HG03378 (cell line): Measurements from ENCODE around the gene CWF19L2.
A peak's percentile ranks its signal among the peaks of the same experiment; 100 is the strongest.
"Not testable (repeated sequence)": the region's sequence is repeated elsewhere in the genome, so short reads cannot be mapped to it uniquely, and the experiment has no call there.

Experiments
- ATAC-seq: cut with Tn5 transposase; IDR thresholded peaks from one replicate; pipeline ENCODE4 v1.9.1; 2021; ENCODE audit warnings: mild to moderate bottlenecking, moderate library complexity; ENCODE audit not compliant: unreplicated experiment

The CWF19L2 gene

DNA sequence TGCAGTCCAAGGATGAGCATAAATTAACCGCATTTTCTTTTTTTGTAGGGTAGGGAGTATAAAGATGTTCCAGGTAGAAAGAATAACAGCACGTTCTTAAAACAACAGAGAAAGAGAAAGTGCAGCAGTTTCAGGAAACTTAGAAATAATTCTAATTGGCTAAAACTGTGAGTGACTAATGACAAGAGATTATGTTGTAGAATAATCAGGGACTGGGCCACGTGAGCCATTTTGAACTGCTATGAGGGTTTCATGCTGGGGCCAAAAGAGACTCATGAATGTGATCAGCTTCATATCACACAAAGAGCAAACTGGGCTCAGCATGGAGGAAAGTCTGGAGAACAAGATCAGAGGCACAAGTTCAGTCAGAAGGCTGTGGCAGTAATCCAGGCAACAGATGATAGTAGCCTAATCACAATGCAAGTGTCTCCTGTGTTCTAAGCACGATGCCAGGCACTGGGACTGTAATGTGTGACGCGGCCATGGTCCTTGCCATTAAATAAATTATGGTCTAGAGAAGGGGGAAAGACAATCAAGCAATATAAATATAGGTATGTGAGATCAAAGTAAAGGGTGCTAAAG is 17.9 kb downstream of the CWF19L2 start:
- no peak for ATAC-seq

DNA sequence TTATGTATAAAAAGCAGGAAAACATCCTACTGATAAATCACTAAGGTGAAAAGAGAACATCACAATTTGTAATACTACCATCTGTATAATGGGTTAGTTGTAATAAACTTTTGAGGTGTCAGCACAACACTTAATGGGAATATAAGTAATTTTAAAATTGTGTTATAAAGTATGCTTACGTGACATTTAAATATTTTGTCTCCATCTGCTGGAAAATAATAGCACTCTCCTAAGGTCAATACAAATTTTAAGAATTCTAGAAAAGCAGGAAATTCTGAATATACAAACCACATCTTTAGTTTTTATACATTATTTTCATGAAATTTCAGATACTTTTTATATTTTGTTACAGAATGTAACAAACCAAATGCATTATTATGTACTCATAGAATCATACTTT is 19.5 kb downstream of the CWF19L2 start:
- no peak for ATAC-seq

DNA sequence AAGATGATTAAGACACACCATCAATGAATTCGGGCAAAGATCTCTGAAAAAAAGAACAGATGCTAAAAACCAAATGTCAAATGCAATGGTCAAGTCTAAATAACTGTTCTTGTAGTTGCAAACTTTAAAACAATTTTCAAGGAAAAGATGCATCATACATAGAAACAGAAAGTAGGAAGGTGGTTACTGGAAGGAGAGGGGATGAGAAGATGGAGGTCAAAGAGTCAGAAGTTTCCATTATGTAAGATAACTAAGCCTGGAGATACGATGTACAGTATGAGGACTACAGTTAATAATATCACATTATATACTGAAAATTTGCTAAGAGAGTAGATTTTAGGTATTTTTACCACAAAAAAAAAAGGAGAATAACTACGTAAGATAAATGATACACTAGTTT is 27.1 kb downstream of the CWF19L2 start:
- no peak for ATAC-seq

DNA sequence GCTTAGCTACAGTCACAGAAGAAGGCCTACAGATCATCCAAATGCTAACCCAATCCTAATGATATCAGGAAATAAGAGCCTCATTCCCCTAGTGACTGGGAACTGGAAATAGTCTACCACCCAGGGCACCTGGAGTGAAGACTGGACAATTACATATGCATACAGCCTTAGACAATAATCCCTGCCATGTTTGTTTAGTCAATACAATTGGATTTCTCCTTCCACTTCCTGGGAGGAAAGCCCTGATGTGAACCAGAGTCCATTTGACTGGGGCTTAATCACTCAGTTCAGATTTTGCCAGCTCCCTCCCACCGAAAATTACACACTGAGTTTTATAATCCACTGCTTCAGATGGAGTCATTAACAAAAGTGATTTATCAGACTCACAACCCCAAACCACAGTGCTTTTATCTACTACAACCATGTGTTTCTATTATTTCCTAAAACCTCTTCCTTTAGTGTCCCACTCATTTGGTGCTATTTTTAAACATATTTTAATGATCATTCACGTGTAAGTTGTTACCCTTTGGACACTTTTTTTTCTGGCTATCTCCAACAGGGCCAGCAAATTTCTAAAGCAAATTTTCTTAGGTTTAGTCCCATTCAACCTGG is 29.9 kb downstream of the CWF19L2 start:
- ATAC-seq = no peak

DNA sequence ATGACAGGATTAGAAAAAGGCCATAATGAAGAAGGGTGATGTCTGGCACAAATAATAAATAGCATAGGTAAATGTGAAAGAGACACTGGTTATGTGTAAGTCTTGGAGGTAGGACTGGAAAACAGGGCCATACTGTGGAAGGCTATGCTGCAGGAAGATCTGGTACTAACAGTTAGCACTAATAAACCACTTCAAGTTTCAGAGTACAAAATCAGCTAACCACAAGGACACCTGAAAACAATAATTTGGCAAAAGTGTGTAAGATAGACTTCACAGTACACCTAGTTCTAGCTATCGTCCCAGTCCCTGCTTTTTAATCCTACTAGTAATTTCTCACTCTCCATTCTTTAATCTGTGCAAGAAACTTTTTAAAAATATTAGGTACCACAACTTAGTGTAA is 44.3 kb downstream of the CWF19L2 start:
- ATAC-seq = peak; percentile 35

DNA sequence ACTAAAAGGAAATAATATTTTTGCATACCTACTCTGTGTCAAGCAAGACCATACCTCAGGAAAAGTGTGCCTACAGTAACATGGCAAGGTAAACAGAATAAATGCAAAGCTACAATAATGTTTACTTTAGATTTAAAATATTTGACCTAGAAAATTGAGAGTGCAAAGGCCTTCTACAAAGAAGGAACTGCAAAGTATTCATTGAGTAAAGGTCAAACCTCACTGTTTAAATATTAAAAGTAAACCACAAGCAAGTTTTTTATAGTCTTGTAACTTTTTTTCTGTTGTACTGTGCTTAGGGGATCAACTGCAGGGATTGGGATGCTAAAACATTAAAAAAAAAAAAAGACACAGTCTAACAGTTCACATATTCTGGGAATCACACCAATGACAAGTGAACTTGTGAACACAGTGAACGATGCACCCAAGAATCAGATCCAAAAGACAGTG is 48.8 kb downstream of the CWF19L2 start:
- no peak for ATAC-seq

DNA sequence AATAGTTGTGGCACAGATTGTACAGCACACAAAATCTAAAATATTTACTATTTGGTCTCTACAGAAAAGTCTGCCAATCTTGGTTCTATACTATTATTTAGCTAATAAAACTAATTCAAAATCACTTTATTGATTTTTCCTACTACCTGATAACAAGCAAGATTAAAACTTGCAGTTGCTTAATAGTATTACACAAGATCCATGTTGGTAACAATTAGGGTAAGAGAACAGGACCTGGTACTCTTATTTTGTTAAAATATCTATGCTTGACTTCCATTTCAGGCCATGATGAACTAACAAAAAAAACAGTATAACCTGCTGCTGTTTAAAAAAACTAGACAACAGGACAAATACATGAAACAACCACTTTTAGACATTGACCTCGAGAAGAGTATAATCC is 52.4 kb downstream of the CWF19L2 start:
- no peak for ATAC-seq

DNA sequence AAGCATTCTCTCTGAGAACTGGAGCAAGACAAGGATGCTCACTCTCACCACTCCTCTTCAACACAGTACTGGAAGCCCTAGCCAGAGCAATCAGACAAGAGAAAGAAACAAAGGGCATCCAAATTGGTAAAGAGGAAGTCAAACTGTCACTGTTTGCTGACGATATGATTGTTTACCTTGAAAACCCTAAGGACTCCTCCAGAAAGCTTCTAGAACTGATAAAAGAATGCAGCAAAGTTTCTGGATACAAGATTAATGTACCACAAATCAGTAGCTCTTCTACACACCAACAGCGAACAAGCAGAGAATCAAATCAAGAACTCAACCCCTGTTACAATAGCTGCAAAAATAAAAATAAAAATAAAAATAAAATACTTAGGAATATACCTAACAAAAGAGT is 56.5 kb downstream of the CWF19L2 start:
- ATAC-seq = not testable (repeated sequence)

DNA sequence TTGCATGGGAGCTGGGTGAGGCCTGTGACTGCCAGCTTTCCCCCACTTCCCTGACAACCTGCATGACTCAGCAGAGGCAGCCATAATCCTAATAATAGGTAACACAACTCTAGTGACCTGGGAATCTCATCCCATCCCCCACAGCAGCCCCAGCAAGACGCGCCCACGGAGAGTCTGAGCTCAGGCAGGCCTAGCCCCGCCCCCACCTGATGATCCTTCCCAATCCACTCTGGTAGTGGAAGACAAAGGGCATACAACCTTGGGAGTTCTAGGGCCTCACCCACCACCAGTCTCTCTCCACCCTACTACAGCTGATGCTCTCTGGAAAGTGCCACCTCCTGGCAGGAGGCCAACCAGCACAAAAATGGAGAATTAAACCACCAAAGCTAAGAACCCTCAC is 60.3 kb downstream of the CWF19L2 start:
- ATAC-seq = no peak

DNA sequence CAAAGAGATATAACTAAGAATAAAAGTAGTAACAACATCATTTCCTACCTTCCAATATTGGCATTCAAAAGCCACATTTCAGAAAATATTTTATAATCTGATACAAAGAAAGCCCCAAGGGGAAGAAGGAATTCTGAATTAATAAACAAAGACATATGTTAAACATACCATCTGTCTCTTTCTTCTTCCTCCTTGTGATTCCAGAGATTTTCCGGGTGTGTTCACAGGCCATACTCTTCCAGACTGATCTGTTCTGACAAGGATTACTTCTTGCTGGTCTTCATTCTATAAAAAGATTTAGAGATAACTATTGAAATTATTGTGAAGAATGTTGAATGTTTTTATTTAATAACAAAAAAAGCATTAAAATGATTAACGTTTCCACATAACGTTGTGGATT is 65.0 kb downstream of the CWF19L2 start:
- ATAC-seq = no peak

DNA sequence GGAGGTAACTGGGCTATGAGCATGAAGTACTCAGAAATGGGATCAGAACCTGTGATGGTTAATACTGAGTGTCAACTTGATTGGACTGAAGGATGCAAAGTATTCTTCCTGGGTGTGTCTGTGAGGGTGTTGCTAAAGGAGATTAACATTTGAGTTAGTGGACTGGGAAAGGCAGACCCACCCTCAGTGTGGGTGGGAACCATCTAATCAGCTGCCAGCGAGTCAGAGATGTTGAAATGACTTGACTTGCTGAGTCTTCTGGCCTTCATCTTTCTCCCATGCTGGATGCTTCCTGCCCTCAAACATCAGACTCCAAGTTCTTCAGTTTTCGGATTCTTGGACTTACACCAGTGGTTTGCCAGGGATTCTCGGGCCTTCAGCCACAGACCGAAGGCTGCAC is 66.9 kb downstream of the CWF19L2 start:
- not testable (repeated sequence) for ATAC-seq

DNA sequence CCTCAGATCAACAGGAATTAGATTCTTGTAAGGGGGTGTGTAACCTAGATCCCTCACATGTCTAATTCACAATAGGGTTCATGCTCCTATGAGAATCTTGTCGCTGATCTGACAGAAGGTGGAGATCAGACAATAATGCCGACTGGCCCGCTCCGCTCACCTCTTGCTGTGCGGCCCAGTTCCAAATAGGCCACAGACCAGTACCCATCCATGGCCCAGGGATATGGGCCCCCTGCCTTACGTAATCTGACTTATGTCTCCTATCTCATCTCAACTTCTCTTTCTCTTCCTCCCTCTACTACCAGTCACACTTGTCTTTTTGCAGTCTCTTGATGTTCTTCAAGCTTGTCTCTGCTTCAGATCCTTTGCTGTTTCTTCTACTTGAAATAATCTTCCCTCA is 70.0 kb downstream of the CWF19L2 start:
- ATAC-seq = no peak

DNA sequence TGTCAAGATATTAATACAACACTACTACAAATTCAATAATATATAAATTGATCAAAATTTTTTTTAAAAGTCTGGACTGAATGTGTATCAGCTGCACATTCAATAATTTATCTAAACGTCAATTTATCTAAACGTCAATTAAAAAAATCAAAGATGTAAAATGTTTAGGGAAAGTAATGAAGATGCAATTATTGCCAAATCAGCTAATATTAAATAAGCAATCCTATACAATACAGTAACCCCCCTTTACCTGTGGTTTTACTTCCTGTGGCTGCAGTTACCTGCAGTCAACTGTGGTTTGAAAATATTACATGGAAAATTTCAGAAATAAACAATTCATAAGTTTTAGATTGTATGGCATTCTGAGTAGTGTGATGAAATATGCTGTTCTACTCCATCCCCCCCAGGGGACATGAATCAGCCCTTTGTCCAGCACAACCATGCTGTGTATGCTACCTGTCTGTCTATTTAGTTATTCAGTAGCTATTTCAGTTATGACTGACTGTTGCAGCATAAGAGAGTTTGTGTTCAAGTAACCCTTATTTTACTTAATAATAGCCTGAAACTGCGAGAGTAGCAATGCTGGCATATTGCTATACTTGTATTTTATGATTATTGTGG is 72.2 kb downstream of the CWF19L2 start:
- ATAC-seq = no peak

DNA sequence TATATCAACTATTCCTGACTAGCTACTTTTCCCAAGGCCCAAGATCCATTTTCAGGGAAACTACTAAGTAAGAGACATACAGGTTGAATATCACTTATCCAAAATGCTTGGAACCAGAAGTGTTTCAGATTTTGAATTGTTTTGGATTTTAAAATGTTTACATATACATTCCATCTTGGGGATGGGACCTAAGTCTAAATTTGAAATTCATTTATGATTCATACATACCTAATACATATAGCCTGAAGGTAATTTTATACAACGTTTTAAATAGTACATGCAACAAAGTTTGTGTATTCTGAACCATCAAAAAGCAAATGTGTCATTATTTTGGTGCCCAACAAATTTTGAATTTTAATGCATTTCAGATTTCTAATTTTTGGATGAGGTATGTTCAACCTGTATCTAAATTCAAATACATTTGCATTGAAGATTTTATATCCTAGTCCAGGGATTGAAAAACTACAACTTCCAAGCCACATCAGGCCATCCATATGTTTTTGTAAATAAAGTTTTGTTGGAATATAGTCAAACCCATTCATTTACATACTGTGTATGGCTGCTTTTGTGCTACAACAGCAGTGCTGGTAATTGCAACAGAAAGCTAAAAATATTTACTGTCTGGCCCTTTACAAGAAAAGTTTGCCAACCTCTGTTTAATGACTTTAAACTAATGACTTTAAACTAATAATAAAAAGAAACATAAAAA is 73.3 kb downstream of the CWF19L2 start:
- no peak for ATAC-seq

DNA sequence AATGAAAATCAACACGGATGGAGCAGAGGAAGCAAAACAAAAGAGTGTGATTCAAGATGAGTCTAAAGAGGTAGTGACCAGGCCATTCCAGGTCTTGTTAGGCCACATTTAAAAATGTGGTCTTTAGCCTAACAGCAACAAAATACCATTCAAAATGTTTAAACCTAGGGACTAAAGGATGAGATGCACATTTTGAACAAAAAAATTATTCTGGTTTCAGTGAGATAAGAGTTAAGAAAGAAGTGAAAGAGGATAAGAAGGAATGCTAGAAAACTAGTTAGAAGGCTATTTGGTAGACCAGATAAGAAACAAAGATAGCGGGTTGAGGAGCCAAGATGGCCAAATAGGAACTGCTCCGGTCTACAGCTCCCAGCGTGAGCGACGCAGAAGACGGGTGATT is 85.2 kb downstream of the CWF19L2 start:
- no peak for ATAC-seq

DNA sequence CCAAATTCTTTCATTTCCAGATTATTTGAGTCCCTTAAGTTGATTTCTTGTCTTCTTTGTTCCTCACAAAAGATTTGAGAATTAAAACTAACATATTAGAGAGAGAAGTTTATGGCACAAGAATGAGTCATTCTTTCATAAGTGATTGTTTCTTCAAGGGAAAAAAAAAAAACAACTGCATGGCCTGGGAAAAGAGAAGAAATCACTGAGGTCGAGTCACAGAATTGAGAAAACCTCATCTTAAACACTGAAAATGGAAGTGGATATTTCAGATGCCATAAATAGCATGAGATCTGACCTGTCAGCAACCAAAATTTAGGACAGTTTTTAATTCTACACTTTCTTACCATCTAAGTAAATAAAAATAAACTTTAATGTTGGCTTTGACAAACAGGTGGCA is 87.2 kb downstream of the CWF19L2 start:
- no peak for ATAC-seq

DNA sequence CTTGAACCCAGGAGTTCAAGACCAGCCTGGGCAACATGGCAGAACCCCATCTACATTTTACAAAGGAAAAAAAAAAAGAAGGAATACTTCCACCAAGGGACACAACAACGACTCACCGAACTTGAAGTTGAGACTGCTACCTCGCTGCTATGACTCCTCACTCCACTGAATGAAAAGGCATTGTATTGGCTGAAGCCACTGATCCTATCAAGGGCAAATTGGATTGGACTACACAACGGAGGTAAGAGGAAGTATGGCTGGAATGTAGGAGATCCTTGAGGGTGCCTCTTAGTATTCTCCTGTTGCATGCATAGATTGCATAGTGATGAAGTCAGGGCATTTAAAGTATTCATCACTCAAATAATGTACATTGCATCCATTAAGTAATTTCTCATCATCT is 97.9 kb downstream of the CWF19L2 start:
- ATAC-seq = no peak

DNA sequence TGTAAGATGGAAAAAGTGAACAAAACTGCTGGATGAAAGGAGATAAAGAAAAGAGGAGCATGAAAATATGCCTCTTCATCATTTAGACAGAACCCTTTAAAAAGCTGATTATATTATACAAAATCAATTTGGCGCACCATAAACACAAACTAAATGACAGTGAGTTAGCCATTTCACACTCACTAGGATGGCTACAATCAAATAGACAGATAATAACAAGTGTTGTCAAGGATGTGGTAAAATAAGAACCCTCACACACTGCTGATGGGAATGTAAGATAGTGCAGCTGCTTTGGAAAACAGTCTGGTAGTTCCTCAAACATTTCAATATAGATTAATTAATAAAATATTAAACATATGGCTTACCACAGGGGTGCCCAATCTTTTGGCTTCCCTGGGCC is 99.7 kb downstream of the CWF19L2 start:
- no peak for ATAC-seq

DNA sequence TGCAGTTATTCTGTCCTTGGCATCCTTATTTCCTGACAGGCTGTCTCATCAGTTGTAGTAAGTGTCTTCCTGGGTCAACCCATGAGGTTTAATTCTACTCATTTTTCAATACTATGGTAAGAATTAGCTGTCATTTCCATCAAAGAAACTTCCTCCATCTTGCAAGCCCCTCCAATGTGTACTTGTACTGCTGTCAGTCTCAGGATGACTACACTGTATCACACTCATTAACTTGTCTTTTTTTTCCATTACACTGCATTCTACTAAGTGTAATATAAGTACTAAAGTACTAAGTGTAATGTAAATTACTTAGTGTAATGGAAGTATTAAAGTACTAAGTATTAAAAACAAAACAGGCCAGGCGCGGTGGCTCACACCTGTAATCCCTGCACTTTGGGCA is 102.8 kb downstream of the CWF19L2 start:
- no peak for ATAC-seq

DNA sequence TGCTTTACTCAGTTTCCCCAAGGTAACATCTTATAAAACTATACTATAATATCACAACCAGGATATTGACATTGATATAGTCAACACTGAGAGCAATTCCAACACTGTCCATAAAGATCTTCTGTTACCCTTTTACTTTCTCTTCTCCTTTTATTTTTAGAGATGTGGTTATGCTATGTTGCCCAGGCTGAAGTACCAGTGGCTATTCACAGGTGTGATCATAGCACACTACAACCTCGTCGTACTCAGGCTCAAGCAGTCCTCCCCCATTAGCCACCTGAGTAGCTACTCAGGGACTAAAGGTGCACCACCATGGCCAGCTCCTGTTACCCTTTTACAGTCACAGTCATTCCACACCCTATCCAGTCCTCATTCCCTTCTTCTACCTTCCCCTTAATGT is 119.7 kb downstream of the CWF19L2 start:
- ATAC-seq = peak; percentile 76

DNA sequence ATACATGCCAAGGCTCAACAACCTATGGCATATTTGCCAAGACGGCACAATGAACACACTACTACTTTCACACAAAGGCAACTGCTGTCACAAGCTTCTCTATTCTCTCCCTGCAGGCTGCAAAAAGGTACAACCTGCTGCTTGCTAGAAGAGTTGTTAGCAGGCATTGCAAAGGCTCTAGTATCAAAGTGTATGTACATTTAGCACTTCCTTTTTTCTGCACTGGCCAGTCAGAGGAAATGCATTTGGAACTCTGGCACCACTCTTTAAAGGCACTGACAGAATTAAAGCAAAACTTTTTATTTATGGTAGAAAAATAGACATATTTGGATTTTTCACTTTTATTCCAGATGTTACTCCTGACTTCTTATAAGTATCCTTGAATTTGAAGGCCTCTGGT is 125.9 kb downstream of the CWF19L2 start:
- ATAC-seq = no peak

DNA sequence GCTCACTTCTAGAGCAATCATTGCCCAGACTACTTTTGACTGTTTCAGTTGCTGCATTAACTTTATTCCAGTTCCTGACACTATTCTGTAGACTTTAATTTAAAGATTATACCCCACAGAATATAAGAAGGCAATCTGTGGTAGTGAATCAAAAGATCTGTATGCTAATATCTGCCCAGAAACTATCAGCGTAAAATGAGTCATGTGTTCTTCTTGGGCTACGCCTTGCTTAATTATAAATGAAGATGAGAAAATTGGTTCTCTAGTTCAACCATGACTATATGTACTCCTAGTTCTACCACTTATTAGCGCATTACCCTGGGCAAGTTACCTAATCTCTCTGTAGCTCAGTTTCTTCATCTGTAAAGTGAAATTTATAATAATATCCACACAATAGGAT is 128.5 kb downstream of the CWF19L2 start:
- no peak for ATAC-seq
